ENCODE measurements around the gene CRY1.
A peak's percentile ranks its signal among the peaks of the same experiment; 100 is the strongest.

DNA sequence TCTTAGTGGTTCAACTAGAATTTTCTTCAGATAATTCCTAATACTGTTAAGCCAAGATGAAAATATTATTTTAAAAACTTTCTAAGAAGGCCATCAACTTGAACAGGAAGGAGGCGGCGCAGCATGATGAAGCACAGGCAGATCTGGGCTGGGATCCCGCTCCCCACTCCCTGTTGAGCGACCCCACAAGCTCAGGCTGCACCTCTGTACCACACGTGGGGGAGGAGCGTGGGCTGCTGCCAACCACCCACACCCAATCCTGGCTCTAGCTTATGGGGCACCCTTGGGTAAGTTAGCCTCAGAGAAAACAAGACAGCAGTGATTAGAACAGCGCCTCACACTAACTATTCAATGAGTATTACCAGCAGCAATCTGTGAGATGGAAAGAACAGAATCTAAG is 112.4 kb downstream of the CRY1 start:
- TF ChIP-seq NR4A1 (CRISPR knock-in tag; IDR thresholded peaks at IDR 0.05), result no peak
- TF ChIP-seq NR4A1 (tag; IDR thresholded peaks at IDR 0.05), result no peak
- TF ChIP-seq, protein P1, sequence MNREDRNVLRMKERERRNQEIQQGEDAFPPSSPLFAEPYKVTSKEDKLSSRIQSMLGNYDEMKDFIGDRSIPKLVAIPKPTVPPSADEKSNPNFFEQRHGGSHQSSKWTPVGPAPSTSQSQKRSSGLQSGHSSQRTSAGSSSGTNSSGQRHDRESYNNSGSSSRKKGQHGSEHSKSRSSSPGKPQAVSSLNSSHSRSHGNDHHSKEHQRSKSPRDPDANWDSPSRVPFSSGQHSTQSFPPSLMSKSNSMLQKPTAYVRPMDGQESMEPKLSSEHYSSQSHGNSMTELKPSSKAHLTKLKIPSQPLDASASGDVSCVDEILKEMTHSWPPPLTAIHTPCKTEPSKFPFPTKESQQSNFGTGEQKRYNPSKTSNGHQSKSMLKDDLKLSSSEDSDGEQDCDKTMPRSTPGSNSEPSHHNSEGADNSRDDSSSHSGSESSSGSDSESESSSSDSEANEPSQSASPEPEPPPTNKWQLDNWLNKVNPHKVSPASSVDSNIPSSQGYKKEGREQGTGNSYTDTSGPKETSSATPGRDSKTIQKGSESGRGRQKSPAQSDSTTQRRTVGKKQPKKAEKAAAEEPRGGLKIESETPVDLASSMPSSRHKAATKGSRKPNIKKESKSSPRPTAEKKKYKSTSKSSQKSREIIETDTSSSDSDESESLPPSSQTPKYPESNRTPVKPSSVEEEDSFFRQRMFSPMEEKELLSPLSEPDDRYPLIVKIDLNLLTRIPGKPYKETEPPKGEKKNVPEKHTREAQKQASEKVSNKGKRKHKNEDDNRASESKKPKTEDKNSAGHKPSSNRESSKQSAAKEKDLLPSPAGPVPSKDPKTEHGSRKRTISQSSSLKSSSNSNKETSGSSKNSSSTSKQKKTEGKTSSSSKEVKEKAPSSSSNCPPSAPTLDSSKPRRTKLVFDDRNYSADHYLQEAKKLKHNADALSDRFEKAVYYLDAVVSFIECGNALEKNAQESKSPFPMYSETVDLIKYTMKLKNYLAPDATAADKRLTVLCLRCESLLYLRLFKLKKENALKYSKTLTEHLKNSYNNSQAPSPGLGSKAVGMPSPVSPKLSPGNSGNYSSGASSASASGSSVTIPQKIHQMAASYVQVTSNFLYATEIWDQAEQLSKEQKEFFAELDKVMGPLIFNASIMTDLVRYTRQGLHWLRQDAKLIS (CRISPR knock-in tag; IDR thresholded peaks at IDR 0.05), result no peak
- TF ChIP-seq POLR2G (IDR thresholded peaks at IDR 0.05; ENCODE audit: low read depth, low read length), result 0 out of 2 replicates have a peak, but pooled peaks have one; percentile 42
- TF ChIP-seq POLR2AphosphoS5 (IDR thresholded peaks at IDR 0.05; ENCODE audit: control insufficient read depth, insufficient read depth, low read depth, low read length), result no peak
- TF ChIP-seq, protein P2, sequence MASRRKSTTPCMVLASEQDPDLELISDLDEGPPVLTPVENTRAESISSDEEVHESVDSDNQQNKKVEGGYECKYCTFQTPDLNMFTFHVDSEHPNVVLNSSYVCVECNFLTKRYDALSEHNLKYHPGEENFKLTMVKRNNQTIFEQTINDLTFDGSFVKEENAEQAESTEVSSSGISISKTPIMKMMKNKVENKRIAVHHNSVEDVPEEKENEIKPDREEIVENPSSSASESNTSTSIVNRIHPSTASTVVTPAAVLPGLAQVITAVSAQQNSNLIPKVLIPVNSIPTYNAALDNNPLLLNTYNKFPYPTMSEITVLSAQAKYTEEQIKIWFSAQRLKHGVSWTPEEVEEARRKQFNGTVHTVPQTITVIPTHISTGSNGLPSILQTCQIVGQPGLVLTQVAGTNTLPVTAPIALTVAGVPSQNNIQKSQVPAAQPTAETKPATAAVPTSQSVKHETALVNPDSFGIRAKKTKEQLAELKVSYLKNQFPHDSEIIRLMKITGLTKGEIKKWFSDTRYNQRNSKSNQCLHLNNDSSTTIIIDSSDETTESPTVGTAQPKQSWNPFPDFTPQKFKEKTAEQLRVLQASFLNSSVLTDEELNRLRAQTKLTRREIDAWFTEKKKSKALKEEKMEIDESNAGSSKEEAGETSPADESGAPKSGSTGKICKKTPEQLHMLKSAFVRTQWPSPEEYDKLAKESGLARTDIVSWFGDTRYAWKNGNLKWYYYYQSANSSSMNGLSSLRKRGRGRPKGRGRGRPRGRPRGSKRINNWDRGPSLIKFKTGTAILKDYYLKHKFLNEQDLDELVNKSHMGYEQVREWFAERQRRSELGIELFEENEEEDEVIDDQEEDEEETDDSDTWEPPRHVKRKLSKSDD (conservative IDR thresholded peaks at IDR 0.05; ENCODE audit: low read length), result no peak
- TF ChIP-seq, protein P3, sequence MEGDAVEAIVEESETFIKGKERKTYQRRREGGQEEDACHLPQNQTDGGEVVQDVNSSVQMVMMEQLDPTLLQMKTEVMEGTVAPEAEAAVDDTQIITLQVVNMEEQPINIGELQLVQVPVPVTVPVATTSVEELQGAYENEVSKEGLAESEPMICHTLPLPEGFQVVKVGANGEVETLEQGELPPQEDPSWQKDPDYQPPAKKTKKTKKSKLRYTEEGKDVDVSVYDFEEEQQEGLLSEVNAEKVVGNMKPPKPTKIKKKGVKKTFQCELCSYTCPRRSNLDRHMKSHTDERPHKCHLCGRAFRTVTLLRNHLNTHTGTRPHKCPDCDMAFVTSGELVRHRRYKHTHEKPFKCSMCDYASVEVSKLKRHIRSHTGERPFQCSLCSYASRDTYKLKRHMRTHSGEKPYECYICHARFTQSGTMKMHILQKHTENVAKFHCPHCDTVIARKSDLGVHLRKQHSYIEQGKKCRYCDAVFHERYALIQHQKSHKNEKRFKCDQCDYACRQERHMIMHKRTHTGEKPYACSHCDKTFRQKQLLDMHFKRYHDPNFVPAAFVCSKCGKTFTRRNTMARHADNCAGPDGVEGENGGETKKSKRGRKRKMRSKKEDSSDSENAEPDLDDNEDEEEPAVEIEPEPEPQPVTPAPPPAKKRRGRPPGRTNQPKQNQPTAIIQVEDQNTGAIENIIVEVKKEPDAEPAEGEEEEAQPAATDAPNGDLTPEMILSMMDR (IDR thresholded peaks at IDR 0.05 in 2 of 3, conservative IDR thresholded peaks at IDR 0.05 in 1 of 3; ENCODE audit: insufficient read depth in 2 of 3, low read depth in 1 of 3, low read length in 3 of 3), result no peak
- no peak for TF ChIP-seq POU5F1 (IDR thresholded peaks at IDR 0.05; ENCODE audit: borderline replicate concordance, low read depth, low read length, partially characterized antibody)
- TF ChIP-seq EP300 (IDR thresholded peaks at IDR 0.05; ENCODE audit: low read length), result no peak
- no peak for TF ChIP-seq SMC3 (conservative IDR thresholded peaks at IDR 0.05; ENCODE audit: insufficient read depth, low read depth, low read length)

All from K562 (cell line).